T-helper 22 cell (primary cell): ENCODE results near the gene SCAMP3.
A peak's percentile ranks its signal among the peaks of the same experiment; 100 is the strongest.
"Not testable (repeated sequence)": the region's sequence is repeated elsewhere in the genome, so short reads cannot be mapped to it uniquely, and the experiment has no call there.

ENCODE experiments used
- DNase-seq: peaks from one replicate; pipeline ENCODE4 v3.0.0-alpha.2; 2020; ENCODE audit warnings: low read depth

SCAMP3 gene

GRCh38 chr1:155261852-155262673 lies at the start of gene SCAMP3:
TSS of gene SCAMP3 (minus strand) at chr1:155262360. CDS start at chr1:155262151, 209 bp downstream.
- peak; percentile 86 for DNase-seq

DNA sequence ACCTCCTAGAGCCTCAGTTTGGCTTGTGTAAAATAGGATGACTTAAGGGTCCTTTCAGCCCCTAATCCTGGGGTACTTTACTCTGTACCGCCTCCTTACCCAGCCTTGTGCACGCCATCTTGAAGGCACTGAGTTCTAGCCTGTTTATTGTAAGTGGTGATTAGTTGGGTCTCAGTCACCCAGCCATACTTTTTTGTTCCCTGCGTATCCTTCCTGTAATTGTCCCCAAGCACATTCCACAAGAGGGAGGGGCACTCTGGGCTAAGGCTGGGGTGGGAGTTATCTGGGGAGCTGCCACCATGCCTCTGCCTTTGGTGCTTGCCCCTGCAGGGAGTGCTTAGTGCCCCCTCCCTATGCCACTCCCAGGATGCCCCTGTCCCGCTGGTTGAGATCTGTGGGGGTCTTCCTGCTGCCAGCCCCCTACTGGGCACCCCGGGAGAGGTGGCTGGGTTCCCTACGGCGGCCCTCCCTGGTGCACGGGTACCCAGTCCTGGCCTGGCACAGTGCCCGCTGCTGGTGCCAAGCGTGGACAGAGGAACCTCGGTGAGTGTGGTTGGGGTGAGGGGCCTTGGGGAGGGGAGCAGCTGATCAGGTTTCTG lies 47.4 kb upstream of the SCAMP3 start:
- DNase-seq: no peak

GRCh38 chr1:155308493-155309422 lies 46.6 kb upstream of the SCAMP3 start, which contains the start of gene FDPS:
TSS of gene FDPS (plus strand) at chr1:155308866. CDS start at chr1:155309790, 924 bp downstream.
- peak; percentile 99 for DNase-seq

DNA sequence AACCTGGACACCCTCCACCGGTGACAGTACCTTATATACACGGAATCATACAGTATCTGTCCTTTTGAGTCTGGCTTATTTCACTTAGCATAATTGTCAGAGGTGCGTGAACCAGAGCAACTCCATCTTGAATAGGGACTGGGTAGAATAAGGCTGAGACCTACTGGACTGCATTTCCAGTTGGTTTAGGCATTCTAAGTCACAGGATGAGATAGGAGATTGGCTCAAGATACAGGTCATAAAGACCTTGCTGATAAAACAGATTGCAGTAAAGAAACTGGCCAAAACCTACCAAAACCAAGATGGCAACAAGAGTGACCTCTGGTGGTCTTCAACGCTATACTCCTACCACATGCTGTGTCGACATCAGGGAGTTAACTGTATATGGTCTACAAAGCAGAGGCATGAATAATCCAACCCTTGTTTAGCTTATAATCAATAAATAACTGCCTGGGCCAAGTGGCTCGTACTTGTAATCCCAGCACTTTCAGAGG lies 45.1 kb upstream of the SCAMP3 start:
- DNase-seq: no peak

DNA sequence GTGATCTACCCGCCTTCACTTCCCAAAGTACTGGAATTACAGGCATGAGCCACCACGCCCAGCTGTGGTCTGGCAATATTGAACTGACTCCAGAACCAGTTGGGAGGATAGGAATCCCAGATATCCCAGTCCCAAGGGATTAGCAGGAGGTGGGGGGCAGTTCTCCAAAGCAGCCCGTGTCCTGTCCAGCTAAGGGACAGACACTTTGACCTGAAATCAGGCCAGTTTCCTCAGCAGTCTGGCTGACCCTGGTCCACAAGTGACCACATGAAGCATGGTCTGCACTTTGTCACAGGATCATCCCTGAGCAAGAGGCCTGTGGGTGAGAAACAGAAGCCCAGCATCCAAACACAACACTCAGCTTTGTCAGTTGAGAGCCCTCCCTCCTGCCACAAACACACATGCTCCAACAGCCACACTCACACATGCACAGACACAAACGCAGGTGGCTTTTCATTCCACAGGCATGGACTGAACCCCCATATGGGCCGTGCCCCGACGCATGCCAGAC lies 43.8 kb upstream of the SCAMP3 start:
- DNase-seq: no peak

- DNase-seq: no peak
These were observed 42.5 kb upstream of the SCAMP3 start for GRCh38 chr1:155304558-155305063.

DNA sequence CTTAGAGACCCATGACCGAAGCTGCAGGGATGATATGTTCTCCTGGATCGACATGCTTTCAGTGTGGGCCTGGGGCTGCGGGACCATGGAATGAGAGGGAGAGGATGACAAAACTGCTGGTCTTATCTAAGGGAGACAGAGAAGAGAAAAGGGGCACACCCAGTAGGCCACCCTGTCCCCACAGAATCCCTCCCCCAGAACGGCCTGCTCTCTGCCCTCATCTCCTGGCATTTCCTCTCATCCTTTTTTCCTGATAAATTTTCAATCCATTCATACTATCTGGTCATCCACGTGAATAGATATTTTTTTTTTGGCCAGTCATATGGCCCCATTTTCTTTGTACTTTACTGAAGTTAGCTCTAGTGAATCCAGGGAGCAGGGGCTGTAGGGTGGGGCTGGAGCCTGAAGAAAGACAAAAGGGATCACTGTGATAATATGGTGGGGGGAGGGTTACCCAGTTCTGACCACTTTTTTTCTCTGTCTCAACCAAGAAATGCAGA lies 39.2 kb upstream of the SCAMP3 start, which contains the start of gene PKLR:
Gene PKLR, minus strand, starts transcription at position 97 of the 500 bp plus-strand sequence. Its CDS starts 43 bp downstream, at position 54.
- DNase-seq: no peak

- no peak for DNase-seq
These were observed 38.6 kb upstream of the SCAMP3 start for GRCh38 chr1:155300553-155301329.

DNA sequence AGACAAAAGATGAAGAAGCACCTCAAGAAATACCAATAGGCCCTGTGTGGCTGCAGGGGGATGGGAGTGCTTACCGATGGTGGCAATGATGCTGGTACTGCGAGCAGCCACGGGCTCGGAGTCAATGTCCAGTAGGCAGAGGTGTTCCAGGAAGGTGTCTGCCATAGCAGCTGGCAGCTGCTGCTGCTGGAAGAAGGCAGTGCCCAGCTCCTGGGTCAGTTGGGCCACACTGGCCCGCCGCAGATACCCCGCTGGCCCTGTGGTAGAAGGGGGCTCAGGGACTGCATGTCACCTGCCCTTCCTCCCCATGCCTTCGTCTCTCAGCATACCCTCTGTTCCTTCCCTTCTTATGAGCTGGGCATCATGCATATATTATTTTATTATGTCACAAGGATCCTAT lies 37.9 kb upstream of the SCAMP3 start:
- DNase-seq: no peak

- no peak for DNase-seq
These were observed 35.2 kb upstream of the SCAMP3 start for GRCh38 chr1:155297384-155297783.

GRCh38 chr1:155296661-155297060 lies 34.5 kb upstream of the SCAMP3 start:
- no peak for DNase-seq

- no peak for DNase-seq
These were observed 33.7 kb upstream of the SCAMP3 start for GRCh38 chr1:155295942-155296267.

DNA sequence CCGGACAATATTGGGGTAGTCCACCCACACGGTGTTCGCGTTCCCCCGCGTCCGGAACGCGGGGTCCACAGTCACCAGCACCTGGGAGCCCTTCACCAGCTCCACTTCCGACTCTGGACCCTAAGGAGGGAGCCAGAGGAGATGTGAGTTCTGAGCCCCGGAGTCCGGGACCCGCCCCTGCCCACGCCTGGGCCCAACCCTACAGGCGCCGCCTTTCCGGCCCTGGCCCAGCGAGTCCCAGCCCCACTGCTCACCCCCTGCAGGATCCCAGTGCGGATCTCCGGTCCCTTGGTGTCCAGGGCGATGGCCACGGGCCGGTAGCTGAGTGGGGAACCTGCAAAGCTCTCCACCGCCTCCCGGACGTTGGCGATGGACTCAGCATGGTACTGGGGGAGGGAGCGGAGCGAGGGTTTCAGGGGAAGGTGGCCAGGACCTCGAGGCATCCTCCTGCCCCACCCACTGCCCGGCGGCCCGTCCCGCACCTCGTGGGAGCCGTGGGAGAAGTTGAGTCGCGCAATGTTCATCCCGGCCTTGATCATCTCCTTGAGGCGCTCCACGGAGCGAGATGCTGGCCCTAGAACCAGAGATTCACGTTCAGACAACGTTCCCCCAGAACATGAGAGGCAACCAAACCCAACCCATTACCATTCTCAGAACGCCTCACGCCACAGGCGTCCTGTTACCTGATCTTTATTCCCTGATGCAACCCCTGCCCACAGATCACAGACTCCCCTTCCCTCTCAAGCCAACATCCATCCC lies 33.2 kb upstream of the SCAMP3 start:
- DNase-seq: no peak

DNA sequence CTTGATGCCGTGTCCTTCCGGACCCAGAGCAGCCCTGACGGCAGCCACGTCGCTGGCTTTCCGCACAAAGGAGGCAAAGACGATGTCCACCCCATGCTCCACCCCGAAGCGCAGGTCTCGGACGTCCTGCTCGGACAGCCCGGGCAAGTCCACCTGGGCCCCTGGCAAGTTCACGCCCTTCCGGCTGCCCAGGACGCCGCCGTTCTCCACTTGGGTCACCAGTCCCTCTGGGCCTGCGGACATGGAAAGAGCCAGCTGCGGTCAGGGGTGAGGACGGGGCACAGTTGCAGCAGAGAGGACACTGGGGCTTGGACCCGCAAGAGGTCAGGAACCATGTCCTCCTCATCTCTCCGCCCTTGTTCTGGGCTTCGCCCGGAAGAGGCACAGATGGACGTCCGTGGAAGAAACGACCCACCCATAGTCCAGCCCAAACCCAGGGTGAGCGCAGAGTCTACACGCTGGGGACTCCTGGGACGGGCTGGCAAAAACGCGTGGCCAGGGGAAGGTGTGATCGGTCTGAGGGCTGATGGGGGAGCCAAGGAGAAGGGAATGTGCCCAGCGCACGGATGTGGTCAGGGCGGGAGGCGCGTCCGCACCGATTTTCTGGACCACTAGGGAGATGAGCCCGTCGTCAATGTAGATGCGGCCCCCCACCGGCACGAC lies 32.5 kb upstream of the SCAMP3 start:
- DNase-seq: no peak

DNA sequence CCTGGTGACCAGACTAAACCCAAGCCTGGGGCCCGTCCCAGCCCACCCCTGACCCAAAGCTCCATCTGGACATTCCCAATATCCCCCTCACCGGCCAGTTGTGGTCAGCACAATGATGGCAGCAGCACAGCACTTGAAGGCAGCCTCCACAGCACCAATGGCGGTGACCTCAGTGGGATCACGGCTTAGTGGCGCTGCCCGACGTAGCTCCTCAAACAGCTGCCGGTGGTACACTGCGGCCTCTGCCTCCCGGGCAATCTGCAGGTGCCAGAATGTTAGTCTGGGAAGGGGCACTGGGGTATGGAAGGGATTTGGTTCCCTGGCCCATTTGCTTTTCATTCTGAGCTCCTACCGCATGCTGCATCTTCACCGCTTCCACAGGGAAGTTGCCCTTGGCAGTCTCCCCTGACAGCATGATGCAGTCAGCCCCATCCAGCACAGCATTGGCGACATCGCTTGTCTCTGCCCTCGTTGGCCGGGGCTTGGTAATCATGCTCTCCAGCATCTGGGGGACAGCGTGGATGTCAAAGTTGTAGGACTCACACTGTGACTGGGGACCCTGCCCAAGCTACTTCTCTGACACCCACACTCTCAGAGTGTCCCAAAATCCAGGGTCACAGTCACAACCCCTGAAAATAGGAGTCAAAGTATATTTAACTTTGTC lies 31.1 kb upstream of the SCAMP3 start:
- no peak for DNase-seq

DNA sequence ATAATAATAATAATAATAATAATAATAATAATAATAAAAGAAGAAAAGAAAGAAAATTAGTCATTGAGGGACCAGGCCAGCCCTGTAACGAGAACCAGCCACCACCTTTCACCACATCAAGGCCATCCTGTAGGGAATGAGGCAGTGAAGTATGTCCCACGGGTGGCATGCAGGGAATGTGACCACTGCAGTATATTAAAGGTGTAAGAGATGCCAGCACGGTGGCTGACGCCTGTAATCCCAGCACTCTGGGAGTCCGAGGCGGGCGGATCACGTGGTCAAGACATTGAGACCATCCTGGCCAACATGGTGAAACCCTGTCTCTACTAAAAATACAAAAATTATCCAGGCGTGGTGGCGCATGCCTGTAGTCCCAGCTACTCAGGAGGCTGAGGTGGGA lies 28.8 kb upstream of the SCAMP3 start:
- not testable (repeated sequence) for DNase-seq

DNA sequence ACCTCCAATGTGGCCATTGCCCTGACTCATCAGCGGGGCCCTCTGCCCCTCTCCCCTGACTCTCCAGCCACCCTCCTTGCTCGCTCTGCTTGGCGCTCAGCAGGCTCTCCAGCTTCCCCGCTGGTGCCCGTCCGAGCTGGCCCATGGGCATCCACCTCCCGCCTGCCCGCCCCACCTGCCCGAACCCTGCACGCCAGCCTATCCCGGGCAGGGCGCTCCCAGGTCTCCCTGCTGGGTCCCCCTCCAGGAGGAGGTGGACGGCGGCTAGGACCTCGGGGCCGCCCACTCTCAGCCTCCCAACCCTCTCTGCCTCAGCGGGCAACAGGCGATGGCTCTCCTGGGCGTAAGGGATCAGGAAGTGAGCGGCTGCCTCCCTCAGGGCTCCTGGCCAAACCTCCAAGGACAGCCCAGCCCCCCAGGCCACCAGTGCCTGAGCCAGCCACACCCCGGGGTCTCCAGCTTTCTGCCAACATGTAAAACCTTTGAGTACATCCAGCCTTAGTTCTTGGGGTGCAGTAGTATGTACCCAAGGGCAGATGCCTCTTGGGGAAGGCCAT lies 25.9 kb upstream of the SCAMP3 start:
- DNase-seq: no peak

- no peak for DNase-seq
These were observed 24.4 kb upstream of the SCAMP3 start for GRCh38 chr1:155286544-155286943.

DNA sequence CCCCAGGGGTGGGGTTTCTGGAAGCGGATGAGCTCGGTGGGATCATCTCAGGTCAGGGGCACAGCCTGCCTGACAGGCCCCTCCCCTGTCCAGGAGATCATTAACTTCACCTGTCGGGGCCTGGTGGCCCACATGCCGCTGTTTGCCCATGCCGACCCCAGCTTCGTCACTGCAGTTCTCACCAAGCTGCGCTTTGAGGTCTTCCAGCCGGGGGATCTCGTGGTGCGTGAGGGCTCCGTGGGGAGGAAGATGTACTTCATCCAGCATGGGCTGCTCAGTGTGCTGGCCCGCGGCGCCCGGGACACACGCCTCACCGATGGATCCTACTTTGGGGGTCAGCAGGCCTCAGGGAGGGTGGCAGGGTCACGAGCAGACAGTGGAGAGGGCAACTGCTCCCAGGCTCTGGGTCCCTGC lies 23.5 kb upstream of the SCAMP3 start:
- no peak for DNase-seq
